Muscle of leg (tissue), 11 donors: ENCODE data around the gene CXXC5. TPM values are rescaled to one million over a fixed set of nuclear protein-coding genes. Genes with fewer than 3 reads are reported as not detected.
"Not testable (repeated sequence)": the region's sequence is repeated elsewhere in the genome, so short reads cannot be mapped to it uniquely, and the experiment has no call there.

Source experiments
- DNase-seq: peaks from one replicate; pipeline ENCODE4 v3.0.0; 2013
- H3K27ac ChIP-seq: one replicate; pipeline ENCODE4 v1.5.1; 2013; ENCODE audit warnings: mild to moderate bottlenecking, low read length, control low read depth
- H3K27me3 ChIP-seq: one replicate; pipeline ENCODE4 v1.6.1; 2013; ENCODE audit warnings: low read length; ENCODE audit not compliant: control insufficient read depth, insufficient read depth
- H3K36me3 ChIP-seq: one replicate; pipeline ENCODE4 v1.6.1; 2013; ENCODE audit warnings: low read length; ENCODE audit not compliant: control insufficient read depth, insufficient read depth
- H3K4me1 ChIP-seq: one replicate; pipeline ENCODE4 v1.6.1; 2013; ENCODE audit warnings: low read length; ENCODE audit not compliant: control insufficient read depth, insufficient read depth
- H3K4me3 ChIP-seq: one replicate; pipeline ENCODE4 v1.5.1; 2013; ENCODE audit warnings: low read length, control low read depth
- H3K9me3 ChIP-seq: replicated peaks from 2 replicates; pipeline ENCODE4 v1.6.1; 2013; ENCODE audit warnings: low read depth, low read length; ENCODE audit not compliant: control insufficient read depth
- WGBS: methylation state at CpG from one replicate; pipeline ENCODE4 v1.1.5; 2013; ENCODE audit warnings: missing lambda C conversion rate; ENCODE audit not compliant: insufficient coverage; 5-methylcytosine and 5-hydroxymethylcytosine counted together
- polyA plus RNA-seq, 8 donors: library from polyadenylated mRNA; unstranded; fragments of 120-200 nt; gene quantifications; one replicate each; pipeline versions ENCODE4 v1.2.1 to v1.2.3, GENCODE V29; 2013; ENCODE audit warnings: inconsistent platforms in 1 of 8, low replicate concordance in 1 of 8; ENCODE audit not compliant: insufficient read length in 8 of 8, insufficient read depth in 1 of 8
- total RNA-seq: library from RNA; stranded (reverse); fragments of 120-200 nt; gene quantifications from one replicate; pipeline ENCODE4 v1.2.4, GENCODE V29; 2013

CXXC5 gene
- total and polyA plus RNA-seq, 9 donors = 63.3 to 93.0 (median 79.9) TPM

GRCh38 chr5:139625398-139625797, 22.8 kb upstream of the CXXC5 start:
- DNase-seq, H3K27ac ChIP-seq, H3K27me3 ChIP-seq, H3K4me3 ChIP-seq, H3K9me3 ChIP-seq, H3K4me1 ChIP-seq: not testable (repeated sequence)
- 96% methylated on average over 5 of the region's 5 CpGs for WGBS
- peaks cover 71% of the 10 kb centered on the region for H3K36me3 ChIP-seq

GRCh38 chr5:139630855-139631254, 17.3 kb upstream of the CXXC5 start:
- H3K4me1 ChIP-seq = peaks cover 24% of the 10 kb centered on the region
- no peaks in the 10 kb centered on the region for H3K9me3 ChIP-seq
- no peak for DNase-seq
- no peak overlapping the region for H3K27ac ChIP-seq
- H3K4me3 ChIP-seq = no peak overlapping the region
- no peaks in the 10 kb centered on the region for H3K27me3 ChIP-seq
- peaks cover 42% of the 10 kb centered on the region for H3K36me3 ChIP-seq

- DNase-seq = no peak
- peaks cover 38% of the 10 kb centered on the region for H3K36me3 ChIP-seq
- no peak overlapping the region for H3K4me3 ChIP-seq
- no peaks in the 10 kb centered on the region for H3K27me3 ChIP-seq
- H3K27ac ChIP-seq = no peak overlapping the region
- 100% methylated on average over 1 of the region's 3 CpGs for WGBS
- peaks cover 32% of the 10 kb centered on the region for H3K4me1 ChIP-seq
- no peaks in the 10 kb centered on the region for H3K9me3 ChIP-seq
These were observed 16.5 kb upstream of the CXXC5 start for GRCh38 chr5:139631520-139632165.

GRCh38 chr5:139633295-139634027, 14.7 kb upstream of the CXXC5 start:
- Histone ChIP-seq H3K27me3 (no peaks in the 10 kb centered on the region), H3K9me3 (no peaks in the 10 kb centered on the region), H3K4me3 (no peak overlapping the region), H3K36me3 (peaks cover 28% of the 10 kb centered on the region), H3K27ac (peak overlapping the region; percentile 31), H3K4me1 (peaks cover 47% of the 10 kb centered on the region)
- whole genome bisulfite sequencing = 0% methylated on average over 4 of the region's 6 CpGs
- peak; percentile 82 for DNase-seq

- Histone ChIP-seq H3K9me3 (no peaks in the 10 kb centered on the region), H3K27ac (no peak overlapping the region), H3K4me1 (peaks cover 52% of the 10 kb centered on the region), H3K4me3 (no peak overlapping the region), H3K36me3 (peaks cover 23% of the 10 kb centered on the region), H3K27me3 (no peaks in the 10 kb centered on the region)
- WGBS = 48% methylated on average over 2 of the region's 2 CpGs
- no peak for DNase-seq
These were observed 14.2 kb upstream of the CXXC5 start for GRCh38 chr5:139634028-139634325.

- Histone ChIP-seq H3K9me3 (no peaks in the 10 kb centered on the region), H3K36me3 (peaks cover 17% of the 10 kb centered on the region), H3K27me3 (no peaks in the 10 kb centered on the region), H3K27ac (peak overlapping the region; percentile 33), H3K4me1 (peaks cover 58% of the 10 kb centered on the region), H3K4me3 (no peak overlapping the region)
- 78% methylated on average over 3 of the region's 3 CpGs for WGBS
- DNase-seq = no peak
These were observed 13.6 kb upstream of the CXXC5 start for GRCh38 chr5:139634541-139634940.

GRCh38 chr5:139635191-139635590, 13.0 kb upstream of the CXXC5 start:
- no peak for DNase-seq
- no peaks in the 10 kb centered on the region for H3K27me3 ChIP-seq
- peak overlapping the region; percentile 91 for H3K27ac ChIP-seq
- H3K9me3 ChIP-seq = no peaks in the 10 kb centered on the region
- WGBS = no CpG with 5 or more reads among the region's 1 CpG
- H3K4me3 ChIP-seq = no peak overlapping the region
- H3K4me1 ChIP-seq = peaks cover 64% of the 10 kb centered on the region
- peaks cover 10% of the 10 kb centered on the region for H3K36me3 ChIP-seq

GRCh38 chr5:139635606-139636206, 12.4 kb upstream of the CXXC5 start:
- H3K27ac ChIP-seq = peak overlapping the region; percentile 91
- H3K9me3 ChIP-seq = no peaks in the 10 kb centered on the region
- no peaks in the 10 kb centered on the region for H3K27me3 ChIP-seq
- no peak overlapping the region for H3K4me3 ChIP-seq
- peaks cover 5% of the 10 kb centered on the region for H3K36me3 ChIP-seq
- H3K4me1 ChIP-seq = peaks cover 70% of the 10 kb centered on the region
- DNase-seq = peak; percentile 95

GRCh38 chr5:139636207-139636792, 11.8 kb upstream of the CXXC5 start:
- no peak for DNase-seq
- no peak overlapping the region for H3K4me3 ChIP-seq
- H3K36me3 ChIP-seq = peaks cover 5% of the 10 kb centered on the region
- H3K9me3 ChIP-seq = no peaks in the 10 kb centered on the region
- peak overlapping the region; percentile 91 for H3K27ac ChIP-seq
- peaks cover 76% of the 10 kb centered on the region for H3K4me1 ChIP-seq
- H3K27me3 ChIP-seq = no peaks in the 10 kb centered on the region
- no CpG with 5 or more reads among the region's 2 CpGs for WGBS

- H3K27me3 ChIP-seq = no peaks in the 10 kb centered on the region
- peaks cover 80% of the 10 kb centered on the region for H3K4me1 ChIP-seq
- no peak for DNase-seq
- no peaks in the 10 kb centered on the region for H3K9me3 ChIP-seq
- WGBS = no CpG with 5 or more reads among the region's 6 CpGs
- peak overlapping the region; percentile 48 for H3K4me3 ChIP-seq
- peak overlapping the region; percentile 91 for H3K27ac ChIP-seq
- H3K36me3 ChIP-seq = peaks cover 5% of the 10 kb centered on the region
These were observed 11.2 kb upstream of the CXXC5 start for GRCh38 chr5:139636975-139637408.
